HepG2 (cell line): ENCODE data around the gene ASAP2. TPM values are rescaled to one million over a fixed set of nuclear protein-coding genes. Genes with fewer than 3 reads are reported as not detected.

Experiments used
- CEBPB ChIP-seq: IDR thresholded peaks from 2 replicates; pipeline ENCODE4 v1.6.1; 2011; ENCODE audit warnings: low read depth, low read length, improper control_type of control experiment, borderline replicate concordance
- DNMT3B ChIP-seq: conservative IDR thresholded peaks from 2 replicates; pipeline ENCODE4 v1.6.1; 2016; ENCODE audit warnings: missing biosample characterization, control low read depth
- ESRRA ChIP-seq: sonication (generic); formaldehyde crosslinking; IDR thresholded peaks from 2 replicates; pipeline ENCODE4 v1.5.1; 2020; ENCODE audit warnings: mild to moderate bottlenecking, low read depth, missing genetic modification reagents
- ETV6 ChIP-seq: sonication (generic); formaldehyde crosslinking; conservative IDR thresholded peaks from 2 replicates; pipeline ENCODE4 v1.4.0; 2020; ENCODE audit warnings: missing genetic modification reagents
- FOXC1 ChIP-seq: sonication (generic); formaldehyde crosslinking; IDR thresholded peaks from 2 replicates; pipeline ENCODE4 v1.8.0; 2022; ENCODE audit warnings: mild to moderate bottlenecking, missing genetic modification reagents, borderline replicate concordance
- FOXK1 ChIP-seq: sonication (generic); formaldehyde crosslinking; IDR thresholded peaks from 2 replicates; pipeline ENCODE4 v1.4.0; 2020; ENCODE audit warnings: low read depth, missing genetic modification reagents, borderline replicate concordance
- GABPA ChIP-seq, 2 experiments: IDR thresholded peaks; 2 replicates each; pipeline ENCODE4 v1.6.1; 2011 to 2016; ENCODE audit warnings: low read depth in 2 of 2, low read length in 1 of 2, missing biosample characterization in 1 of 2, missing genetic modification characterization in 1 of 2
- NBN ChIP-seq: fragments of 450-650 bp; conservative IDR thresholded peaks from 2 replicates; pipeline ENCODE4 v1.6.1; 2017
- NR1H2 ChIP-seq: sonication (generic); formaldehyde crosslinking; IDR thresholded peaks from 2 replicates; pipeline ENCODE4 v1.8.1; 2022; ENCODE audit warnings: low read depth, missing genetic modification reagents, borderline replicate concordance
- NR2C2 ChIP-seq: sonication (generic); formaldehyde crosslinking; IDR thresholded peaks from 2 replicates; pipeline ENCODE4 v1.4.0; 2020; ENCODE audit warnings: missing genetic modification reagents, mild to moderate bottlenecking, moderate library complexity, borderline replicate concordance
- NR3C1 ChIP-seq: sonication (generic); formaldehyde crosslinking; IDR thresholded peaks from 2 replicates; pipeline ENCODE4 v1.4.0; 2020; ENCODE audit warnings: missing genetic modification reagents
- SOX6 ChIP-seq, 2 experiments: fragments of 450-650 bp in 1 of 2; sonication (generic) in 1 of 2; formaldehyde crosslinking in 1 of 2; IDR thresholded peaks; 2 replicates each; pipeline versions ENCODE4 v1.4.0 to v1.6.1; 2017 to 2020; ENCODE audit warnings: antibody characterized with exemption in 1 of 2, mild to moderate bottlenecking in 1 of 2, missing genetic modification reagents in 1 of 2
- SRSF4 ChIP-seq: fragments of 200-400 bp; formaldehyde crosslinking; IDR thresholded peaks from one replicate; pipeline ENCODE4 v1.6.1; 2018; ENCODE audit warnings: mild to moderate bottlenecking, low read depth, low read length, moderate library complexity; ENCODE audit not compliant: poor library complexity, severe bottlenecking
- ZFP90 ChIP-seq: sonication (generic); formaldehyde crosslinking; IDR thresholded peaks from 2 replicates; pipeline ENCODE4 v1.8.0; 2022; ENCODE audit warnings: missing genetic modification reagents, mild to moderate bottlenecking, inconsistent platforms, borderline replicate concordance
- polyA plus RNA-seq, 8 experiments: library from polyadenylated mRNA; depleted of rRNA in 3 of 8; stranded (reverse) in 7 of 8; unstranded in 1 of 8; fragments of >200 nt; fragmentation: Illumina TruSeq in 4 of 8; extraction: Trizol in 4 of 8; gene quantifications; 2 replicates each; pipeline versions ENCODE4 v1.2.1 to v1.2.3, GENCODE V29; 2011 to 2016; ENCODE audit warnings: low read depth in 4 of 8, missing spikeins in 1 of 8, mixed read lengths in 1 of 8; ENCODE audit not compliant: insufficient read depth in 1 of 8
- total RNA-seq, 5 experiments: library from RNA; depleted of rRNA; stranded (reverse); fragments of >200 nt; fragmentation: Illumina TruSeq; extraction: Trizol; gene quantifications; 2 replicates each; pipeline ENCODE4 v1.2.3, GENCODE V29; 2016; ENCODE audit warnings: low read depth in 1 of 5
- TF ChIP-seq, protein P1 (sequence below): sonication (generic); formaldehyde crosslinking; conservative IDR thresholded peaks from 2 replicates; pipeline ENCODE4 v1.4.0; 2020; ENCODE audit warnings: missing genetic modification reagents
- TF ChIP-seq, protein P2 (sequence below): sonication (generic); formaldehyde crosslinking; IDR thresholded peaks from 2 replicates; pipeline ENCODE4 v1.5.0; 2020; ENCODE audit warnings: mild to moderate bottlenecking, missing genetic modification reagents
- TF ChIP-seq, protein P3 (sequence below), 2 experiments: fragments of 450-650 bp in 1 of 2; sonication (generic) in 1 of 2; formaldehyde crosslinking; IDR thresholded peaks; 2 replicates each; pipeline versions ENCODE4 v1.5.0 to v1.8.0; 2020 to 2022; ENCODE audit warnings: mild to moderate bottlenecking in 1 of 2, missing genetic modification reagents in 1 of 2
- TF ChIP-seq, protein P4 (sequence below): sonication (generic); formaldehyde crosslinking; IDR thresholded peaks from 2 replicates; pipeline ENCODE4 v1.5.0; 2020; ENCODE audit warnings: missing genetic modification reagents
- TF ChIP-seq, protein P5 (sequence below): sonication (generic); formaldehyde crosslinking; IDR thresholded peaks from 2 replicates; pipeline ENCODE4 v1.9.0; 2022; ENCODE audit warnings: low read depth, missing genetic modification reagents
- TF ChIP-seq, protein P6 (sequence below): sonication (generic); formaldehyde crosslinking; IDR thresholded peaks from 2 replicates; pipeline ENCODE4 v1.8.0; 2022; ENCODE audit warnings: missing genetic modification reagents, low read depth, mild to moderate bottlenecking, borderline replicate concordance

ASAP2 gene
- total and polyA plus RNA-seq, 2 of the 13 experiments (the other 11 are each of a cell fraction or from before 2014, with no cell fraction given), result 7.3 to 22.3 TPM

DNA sequence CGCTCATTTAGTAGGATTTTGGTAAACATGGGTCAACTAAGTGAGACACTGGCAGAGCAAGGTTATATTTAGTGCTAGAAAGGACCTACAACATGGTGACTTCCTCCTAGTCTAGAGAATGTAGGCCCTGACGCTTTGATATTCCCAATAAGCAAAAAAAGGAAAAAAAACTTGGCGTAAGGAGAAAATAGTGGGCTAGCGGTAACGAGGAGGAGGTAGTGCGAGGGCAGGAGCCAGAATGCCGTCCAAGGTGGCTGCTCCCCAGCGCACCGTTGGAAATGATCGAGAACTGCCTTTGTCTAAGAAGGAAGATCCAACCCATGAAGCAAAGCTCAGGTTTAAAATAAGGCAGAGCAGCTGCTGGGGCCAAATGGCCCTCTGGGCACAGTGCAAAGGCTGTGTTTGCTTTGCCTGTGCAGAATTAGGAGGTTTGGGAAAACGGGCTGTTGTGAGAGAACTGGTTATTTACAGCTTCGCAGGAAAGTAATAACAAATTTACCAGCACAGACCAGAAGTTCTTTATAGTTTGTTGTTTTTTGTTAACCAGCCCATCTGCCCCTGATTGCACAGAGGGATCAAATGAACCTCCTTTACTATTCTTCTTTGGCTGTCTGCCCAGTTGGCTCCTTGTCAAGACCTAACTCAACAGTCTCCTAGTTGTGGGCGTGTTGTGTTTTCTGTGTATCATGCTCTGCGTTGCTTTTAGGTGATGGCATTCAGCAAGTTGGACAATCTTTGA is 130.1 kb downstream of the ASAP2 start (continued):
- TF ChIP-seq NR2C2 (CRISPR knock-in tag), result no peak
- 0 out of 2 replicates have a peak, but pooled peaks have one; percentile 17 for TF ChIP-seq CEBPB
- TF ChIP-seq, protein P1, sequence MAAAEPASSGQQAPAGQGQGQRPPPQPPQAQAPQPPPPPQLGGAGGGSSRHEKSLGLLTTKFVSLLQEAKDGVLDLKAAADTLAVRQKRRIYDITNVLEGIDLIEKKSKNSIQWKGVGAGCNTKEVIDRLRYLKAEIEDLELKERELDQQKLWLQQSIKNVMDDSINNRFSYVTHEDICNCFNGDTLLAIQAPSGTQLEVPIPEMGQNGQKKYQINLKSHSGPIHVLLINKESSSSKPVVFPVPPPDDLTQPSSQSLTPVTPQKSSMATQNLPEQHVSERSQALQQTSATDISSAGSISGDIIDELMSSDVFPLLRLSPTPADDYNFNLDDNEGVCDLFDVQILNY (CRISPR knock-in tag), result no peak
- TF ChIP-seq, protein P2, sequence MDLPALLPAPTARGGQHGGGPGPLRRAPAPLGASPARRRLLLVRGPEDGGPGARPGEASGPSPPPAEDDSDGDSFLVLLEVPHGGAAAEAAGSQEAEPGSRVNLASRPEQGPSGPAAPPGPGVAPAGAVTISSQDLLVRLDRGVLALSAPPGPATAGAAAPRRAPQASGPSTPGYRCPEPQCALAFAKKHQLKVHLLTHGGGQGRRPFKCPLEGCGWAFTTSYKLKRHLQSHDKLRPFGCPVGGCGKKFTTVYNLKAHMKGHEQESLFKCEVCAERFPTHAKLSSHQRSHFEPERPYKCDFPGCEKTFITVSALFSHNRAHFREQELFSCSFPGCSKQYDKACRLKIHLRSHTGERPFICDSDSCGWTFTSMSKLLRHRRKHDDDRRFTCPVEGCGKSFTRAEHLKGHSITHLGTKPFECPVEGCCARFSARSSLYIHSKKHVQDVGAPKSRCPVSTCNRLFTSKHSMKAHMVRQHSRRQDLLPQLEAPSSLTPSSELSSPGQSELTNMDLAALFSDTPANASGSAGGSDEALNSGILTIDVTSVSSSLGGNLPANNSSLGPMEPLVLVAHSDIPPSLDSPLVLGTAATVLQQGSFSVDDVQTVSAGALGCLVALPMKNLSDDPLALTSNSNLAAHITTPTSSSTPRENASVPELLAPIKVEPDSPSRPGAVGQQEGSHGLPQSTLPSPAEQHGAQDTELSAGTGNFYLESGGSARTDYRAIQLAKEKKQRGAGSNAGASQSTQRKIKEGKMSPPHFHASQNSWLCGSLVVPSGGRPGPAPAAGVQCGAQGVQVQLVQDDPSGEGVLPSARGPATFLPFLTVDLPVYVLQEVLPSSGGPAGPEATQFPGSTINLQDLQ (CRISPR knock-in tag), result no peak
- no peak for TF ChIP-seq ZFP90 (CRISPR knock-in tag)
- no peak for TF ChIP-seq SOX6 (IDR thresholded peaks at IDR 0.05)
- TF ChIP-seq SOX6 (CRISPR knock-in tag; IDR thresholded peaks at IDR 0.05), result peak; percentile 86
- TF ChIP-seq NR3C1 (CRISPR knock-in tag), result no peak
- peak; percentile 79; the same call in 1 of the 2 replicates for TF ChIP-seq FOXK1
- peak; percentile 34; the same call in 1 of the 2 replicates for TF ChIP-seq DNMT3B
- TF ChIP-seq NBN, result no peak; the same call in 1 of the 2 replicates
- TF ChIP-seq, protein P3, sequence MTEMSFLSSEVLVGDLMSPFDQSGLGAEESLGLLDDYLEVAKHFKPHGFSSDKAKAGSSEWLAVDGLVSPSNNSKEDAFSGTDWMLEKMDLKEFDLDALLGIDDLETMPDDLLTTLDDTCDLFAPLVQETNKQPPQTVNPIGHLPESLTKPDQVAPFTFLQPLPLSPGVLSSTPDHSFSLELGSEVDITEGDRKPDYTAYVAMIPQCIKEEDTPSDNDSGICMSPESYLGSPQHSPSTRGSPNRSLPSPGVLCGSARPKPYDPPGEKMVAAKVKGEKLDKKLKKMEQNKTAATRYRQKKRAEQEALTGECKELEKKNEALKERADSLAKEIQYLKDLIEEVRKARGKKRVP (CRISPR knock-in tag; IDR thresholded peaks at IDR 0.05), result peak in 1 of 2 experiments; percentile 60; a peak in 1 of 4 replicates
- TF ChIP-seq SRSF4, result no peak
- TF ChIP-seq, protein P4, sequence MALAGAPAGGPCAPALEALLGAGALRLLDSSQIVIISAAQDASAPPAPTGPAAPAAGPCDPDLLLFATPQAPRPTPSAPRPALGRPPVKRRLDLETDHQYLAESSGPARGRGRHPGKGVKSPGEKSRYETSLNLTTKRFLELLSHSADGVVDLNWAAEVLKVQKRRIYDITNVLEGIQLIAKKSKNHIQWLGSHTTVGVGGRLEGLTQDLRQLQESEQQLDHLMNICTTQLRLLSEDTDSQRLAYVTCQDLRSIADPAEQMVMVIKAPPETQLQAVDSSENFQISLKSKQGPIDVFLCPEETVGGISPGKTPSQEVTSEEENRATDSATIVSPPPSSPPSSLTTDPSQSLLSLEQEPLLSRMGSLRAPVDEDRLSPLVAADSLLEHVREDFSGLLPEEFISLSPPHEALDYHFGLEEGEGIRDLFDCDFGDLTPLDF, result no peak
- TF ChIP-seq FOXC1, result peak; percentile 85
- TF ChIP-seq, protein P5, sequence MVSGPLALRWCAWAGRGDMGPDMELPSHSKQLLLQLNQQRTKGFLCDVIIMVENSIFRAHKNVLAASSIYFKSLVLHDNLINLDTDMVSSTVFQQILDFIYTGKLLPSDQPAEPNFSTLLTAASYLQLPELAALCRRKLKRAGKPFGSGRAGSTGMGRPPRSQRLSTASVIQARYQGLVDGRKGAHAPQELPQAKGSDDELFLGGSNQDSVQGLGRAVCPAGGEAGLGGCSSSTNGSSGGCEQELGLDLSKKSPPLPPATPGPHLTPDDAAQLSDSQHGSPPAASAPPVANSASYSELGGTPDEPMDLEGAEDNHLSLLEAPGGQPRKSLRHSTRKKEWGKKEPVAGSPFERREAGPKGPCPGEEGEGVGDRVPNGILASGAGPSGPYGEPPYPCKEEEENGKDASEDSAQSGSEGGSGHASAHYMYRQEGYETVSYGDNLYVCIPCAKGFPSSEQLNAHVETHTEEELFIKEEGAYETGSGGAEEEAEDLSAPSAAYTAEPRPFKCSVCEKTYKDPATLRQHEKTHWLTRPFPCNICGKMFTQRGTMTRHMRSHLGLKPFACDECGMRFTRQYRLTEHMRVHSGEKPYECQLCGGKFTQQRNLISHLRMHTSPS (CRISPR knock-in tag), result peak; percentile 78; the same call in 1 of the 2 replicates
- TF ChIP-seq, protein P6, sequence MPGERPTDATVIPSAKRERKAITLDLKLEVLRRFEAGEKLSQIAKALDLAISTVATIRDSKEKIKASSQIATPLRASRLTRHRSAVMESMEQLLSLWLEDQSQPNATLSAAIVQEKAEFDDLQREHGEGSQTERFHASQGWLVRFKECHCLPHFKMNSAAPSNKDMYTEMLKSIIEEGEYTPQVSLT (CRISPR knock-in tag), result no peak
- no peak for TF ChIP-seq ESRRA (CRISPR knock-in tag)
- TF ChIP-seq ETV6 (CRISPR knock-in tag), result no peak
- no peak for TF ChIP-seq GABPA (IDR thresholded peaks at IDR 0.05; ENCODE audit: low read depth, low read length)
- no peak; the same call in 1 of the 2 replicates for TF ChIP-seq GABPA (CRISPR knock-in tag; IDR thresholded peaks at IDR 0.05; ENCODE audit: low read depth)
- no peak for TF ChIP-seq NR1H2 (CRISPR knock-in tag)
